Endothelial cell of umbilical vein (primary cell): ENCODE measurements around the gene CNTNAP2. TPM values are rescaled to one million over a fixed set of nuclear protein-coding genes. Genes with fewer than 3 reads are reported as not detected.

ENCODE experiments used
- BruUV-seq: library from RNA; stranded (reverse); fragments of 400-500 nt; replicated peaks from 2 replicates; lab custom pipeline; 2021; lab: Mats Ljungman, UMichigan
- CTCF ChIA-PET: fragments of 300-600, 350-600 bp; sonication (Branson Sonifier 250); formaldehyde crosslinking; loops from one replicate; lab custom pipeline; 2021; ENCODE audit warnings: antibody characterized with exemption, inconsistent platforms; lab: Charles Lee
- POLR2A ChIA-PET: fragments of 300-600, 350-600 bp; sonication (Branson Sonifier 250); formaldehyde crosslinking; loops from one replicate; lab custom pipeline; 2021; ENCODE audit warnings: antibody characterized with exemption, inconsistent platforms; lab: Charles Lee
- DNase-seq: peaks from one replicate; pipeline ENCODE4 v3.0.0-alpha.2; 2011; ENCODE audit warnings: low read depth, low spot score
- FAIRE-seq: peaks from 2 replicates; lab custom pipeline; 2011; peaks lifted over from hg19 to GRCh38; lab: Jason Lieb, UNC
- H2AFZ ChIP-seq: 2 replicates; pipeline ENCODE4 v1.6.0; 2012; ENCODE audit warnings: low read depth, low read length, control low read depth, inconsistent platforms
- H3K27ac ChIP-seq: 2 replicates; pipeline ENCODE4 v1.5.1; 2011; ENCODE audit warnings: low read depth, mild to moderate bottlenecking, control low read depth, low read length, moderate library complexity; ENCODE audit not compliant: insufficient read depth
- H3K27me3 ChIP-seq, 2 experiments: 2 replicates each; pipeline versions ENCODE4 v1.6.0 to v1.6.1; 2011; ENCODE audit warnings: low read length in 2 of 2, mixed read lengths in 1 of 2; ENCODE audit not compliant: control insufficient read depth in 2 of 2, insufficient read depth in 2 of 2
- H3K36me3 ChIP-seq, 2 experiments: 2 replicates in 1 of 2; 3 replicates in 1 of 2; pipeline ENCODE4 v1.5.1; 2011; ENCODE audit warnings: low read length in 2 of 2, mild to moderate bottlenecking in 1 of 2, moderate library complexity in 1 of 2; ENCODE audit not compliant: control insufficient read depth in 2 of 2, insufficient read depth in 2 of 2; ENCODE audit errors: extremely low read depth in 1 of 2
- H3K4me1 ChIP-seq: 3 replicates; pipeline ENCODE4 v1.5.1; 2011; ENCODE audit warnings: mild to moderate bottlenecking, low read length; ENCODE audit not compliant: control insufficient read depth, insufficient read depth; ENCODE audit errors: extremely low read depth
- H3K4me2 ChIP-seq: 2 replicates; pipeline ENCODE4 v1.6.1; 2011; ENCODE audit warnings: low read length, control low read depth, mixed read lengths; ENCODE audit not compliant: insufficient read depth
- H3K4me3 ChIP-seq, 3 experiments: fragments of 200-600 bp in 1 of 3; sonication (generic), shearing (Covaris generic) in 1 of 3; replicated peaks in 1 of 3; 2 replicates each; pipeline ENCODE4 v1.5.1; 2011 to 2016; ENCODE audit warnings: control low read depth in 3 of 3, low read length in 3 of 3, mild to moderate bottlenecking in 2 of 3, inconsistent platforms in 1 of 3, low read depth in 1 of 3, moderate library complexity in 1 of 3; ENCODE audit not compliant: insufficient read depth in 1 of 3
- H3K79me2 ChIP-seq: 2 replicates; pipeline ENCODE4 v1.6.0; 2012; ENCODE audit warnings: low read length, inconsistent platforms; ENCODE audit not compliant: control insufficient read depth, insufficient read depth
- H3K9ac ChIP-seq: replicated peaks from 2 replicates; pipeline ENCODE3; 2011; ENCODE audit warnings: low read length, control low read depth; ENCODE audit not compliant: insufficient read depth; ENCODE audit errors: extremely low read depth
- H3K9me1 ChIP-seq: replicated peaks from 3 replicates; pipeline ENCODE4 v1.6.0; 2011; ENCODE audit warnings: mild to moderate bottlenecking, low read length; ENCODE audit not compliant: control insufficient read depth, insufficient read depth; ENCODE audit errors: extremely low read depth
- H3K9me3 ChIP-seq: replicated peaks from 2 replicates; pipeline ENCODE4 v1.5.1; 2012; ENCODE audit warnings: low read length, inconsistent platforms; ENCODE audit not compliant: control insufficient read depth, insufficient read depth
- H4K20me1 ChIP-seq: replicated peaks from 2 replicates; pipeline ENCODE3; 2011; ENCODE audit warnings: mild to moderate bottlenecking, low read length; ENCODE audit not compliant: control insufficient read depth, insufficient read depth; ENCODE audit errors: extremely low read depth
- EZH2 ChIP-seq: IDR thresholded peaks from 2 replicates; pipeline ENCODE4 v1.6.1; 2012; ENCODE audit warnings: borderline replicate concordance, low read depth, mild to moderate bottlenecking, moderate library complexity, low read length, inconsistent platforms; ENCODE audit not compliant: severe bottlenecking
- FOS ChIP-seq: IDR thresholded peaks from 2 replicates; pipeline ENCODE4 v1.6.1; 2011; ENCODE audit warnings: mild to moderate bottlenecking, low read length, moderate library complexity, borderline replicate concordance; ENCODE audit not compliant: insufficient read depth
- GATA2 ChIP-seq: IDR thresholded peaks from 2 replicates; pipeline ENCODE4 v1.7.0; 2011; ENCODE audit warnings: low read depth, mild to moderate bottlenecking, moderate library complexity, mixed read lengths, low read length; ENCODE audit not compliant: insufficient read length, insufficient read depth
- JUN ChIP-seq: IDR thresholded peaks from 2 replicates; pipeline ENCODE4 v1.6.1; 2011; ENCODE audit warnings: borderline replicate concordance, low read depth; ENCODE audit not compliant: insufficient read length, insufficient read depth
- MYC ChIP-seq: IDR thresholded peaks from one replicate; pipeline ENCODE4 v1.6.1; 2011; ENCODE audit warnings: mild to moderate bottlenecking, low read depth, low read length
- POLR2A ChIP-seq: IDR thresholded peaks from 2 replicates; pipeline ENCODE4 v1.6.1; 2012; ENCODE audit warnings: low read depth, mild to moderate bottlenecking, control low read depth, low read length
- POLR2AphosphoS5 ChIP-seq: IDR thresholded peaks from 2 replicates; pipeline ENCODE4 v1.6.1; 2012; ENCODE audit warnings: low read depth, mild to moderate bottlenecking, control low read depth, low read length, moderate library complexity; ENCODE audit not compliant: insufficient read depth
- dilution Hi-C: fragments of 300-500 bp; cut with MboI; formaldehyde crosslinking; loops from one replicate; pipeline ENCODE4 v1.15.0; 2019; ENCODE audit warnings: low sequenced_read_pairs; ENCODE audit not compliant: extremely low pct_ligation_motif_present
- intact Hi-C: fragments of 100-400 bp; cut with micrococcal nuclease; formaldehyde crosslinking; loops from one replicate; pipeline ENCODE4 v1.10.0; 2022
- polyA plus RNA-seq, 4 experiments: library from polyadenylated mRNA; depleted of rRNA in 3 of 4; stranded (reverse) in 3 of 4; unstranded in 1 of 4; fragments of >200 nt; gene quantifications; 2 replicates each; pipeline versions ENCODE4 v1.2.1 to v1.2.3, GENCODE V29; 2011 to 2012; ENCODE audit warnings: missing spikeins in 1 of 4
- total RNA-seq: library from RNA; stranded (reverse); gene quantifications from 2 replicates; pipeline ENCODE4 v1.2.3, GENCODE V29; 2021
- TF ChIP-seq, protein P1 (sequence below): IDR thresholded peaks from 2 replicates; pipeline ENCODE4 v1.6.1; 2011; ENCODE audit not compliant: insufficient read depth, insufficient read length
- TF ChIP-seq, protein P2 (sequence below), 2 donors: IDR thresholded peaks; 1 replicate in 1 of 2; 2 replicates in 1 of 2; pipeline ENCODE4 v1.5.1; 2011; ENCODE audit warnings: low read length in 2 of 2, mild to moderate bottlenecking in 2 of 2, moderate library complexity in 2 of 2, control low read depth in 1 of 2, inconsistent platforms in 1 of 2, low read depth in 1 of 2; ENCODE audit not compliant: insufficient read depth in 1 of 2; ENCODE audit errors: extremely low read depth in 1 of 2

Gene CNTNAP2
- total and polyA plus RNA-seq, 2 donors (not counting 3 experiments of a cell fraction or from before 2014, with no cell fraction given) = not detected

DNA sequence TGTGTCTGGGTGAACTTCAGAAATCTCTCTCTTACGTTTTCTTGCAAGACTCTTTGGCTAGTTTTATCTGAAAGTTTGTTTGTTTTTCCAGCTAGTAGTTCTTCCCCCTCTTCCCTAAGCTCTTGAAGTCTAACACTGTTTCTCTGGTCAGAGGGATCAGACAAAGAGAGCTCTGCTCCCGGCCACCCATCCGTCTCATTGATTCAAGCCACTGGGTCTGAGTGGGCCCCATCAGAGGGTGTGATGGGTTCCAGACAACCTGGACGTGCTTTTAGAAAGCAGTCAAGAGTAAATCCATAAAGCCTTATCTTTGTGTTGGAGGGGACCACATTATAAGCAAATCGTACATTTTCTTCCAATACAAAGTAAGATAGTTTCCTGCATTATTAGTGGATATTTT, 2231.4 kb downstream of the CNTNAP2 start:
- no TSS peak for BruUV-seq
- CTCF ChIA-PET = no interaction called here
- dilution Hi-C loops = no loop called here

More for the DNA sequence above, 2231.4 kb downstream of the CNTNAP2 start:
- H3K27me3 ChIP-seq = no peaks in the 10 kb centered on the region
- H3K27ac ChIP-seq = no peak overlapping the region
- no peaks in the 10 kb centered on the region for H3K9me1 ChIP-seq
- H4K20me1 ChIP-seq = no peaks in the 10 kb centered on the region
- DNase-seq (no peak), FAIRE-seq (no peak)
- H3K9me3 ChIP-seq = peaks cover 2% of the 10 kb centered on the region
- no peak overlapping the region for H2AFZ ChIP-seq
- no peak overlapping the region for H3K9ac ChIP-seq
- TF ChIP-seq JUN (no peak), POLR2A (no peak), POLR2AphosphoS5 (no peak), GATA2 (no peak), FOS (no peak), MYC (no peak), EZH2 (no peak)
- TF ChIP-seq, protein P1, sequence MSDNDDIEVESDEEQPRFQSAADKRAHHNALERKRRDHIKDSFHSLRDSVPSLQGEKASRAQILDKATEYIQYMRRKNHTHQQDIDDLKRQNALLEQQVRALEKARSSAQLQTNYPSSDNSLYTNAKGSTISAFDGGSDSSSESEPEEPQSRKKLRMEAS = no peak
- TF ChIP-seq, protein P2, sequence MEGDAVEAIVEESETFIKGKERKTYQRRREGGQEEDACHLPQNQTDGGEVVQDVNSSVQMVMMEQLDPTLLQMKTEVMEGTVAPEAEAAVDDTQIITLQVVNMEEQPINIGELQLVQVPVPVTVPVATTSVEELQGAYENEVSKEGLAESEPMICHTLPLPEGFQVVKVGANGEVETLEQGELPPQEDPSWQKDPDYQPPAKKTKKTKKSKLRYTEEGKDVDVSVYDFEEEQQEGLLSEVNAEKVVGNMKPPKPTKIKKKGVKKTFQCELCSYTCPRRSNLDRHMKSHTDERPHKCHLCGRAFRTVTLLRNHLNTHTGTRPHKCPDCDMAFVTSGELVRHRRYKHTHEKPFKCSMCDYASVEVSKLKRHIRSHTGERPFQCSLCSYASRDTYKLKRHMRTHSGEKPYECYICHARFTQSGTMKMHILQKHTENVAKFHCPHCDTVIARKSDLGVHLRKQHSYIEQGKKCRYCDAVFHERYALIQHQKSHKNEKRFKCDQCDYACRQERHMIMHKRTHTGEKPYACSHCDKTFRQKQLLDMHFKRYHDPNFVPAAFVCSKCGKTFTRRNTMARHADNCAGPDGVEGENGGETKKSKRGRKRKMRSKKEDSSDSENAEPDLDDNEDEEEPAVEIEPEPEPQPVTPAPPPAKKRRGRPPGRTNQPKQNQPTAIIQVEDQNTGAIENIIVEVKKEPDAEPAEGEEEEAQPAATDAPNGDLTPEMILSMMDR (IDR thresholded peaks at IDR 0.05; ENCODE audit: extremely low read depth in 1 of 2, insufficient read depth in 1 of 2, low read depth in 1 of 2, low read length in 2 of 2) = no peak
- POLR2A ChIA-PET = no interaction called here
- intact Hi-C loops = no loop called here
- no peaks in the 10 kb centered on the region for H3K79me2 ChIP-seq
- no peaks in the 10 kb centered on the region for H3K36me3 ChIP-seq
- no peak overlapping the region for H3K4me2 ChIP-seq
- H3K4me3 ChIP-seq = no peak overlapping the region
- no peaks in the 10 kb centered on the region for H3K4me1 ChIP-seq
